Thyroid gland (tissue), 4 donors: ENCODE results near the gene AFAP1. TPM values are rescaled to one million over a fixed set of nuclear protein-coding genes. Genes with fewer than 3 reads are reported as not detected.

Experiments
- DNase-seq, 2 donors: peaks; one replicate each; pipeline ENCODE4 v3.0.0-alpha.2; 2019
- H3K27ac ChIP-seq, 3 donors: fragments of 200-600 bp; sonication (generic); 1 replicate in 2 of 3; 2 replicates in 1 of 3; pipeline ENCODE4 v1.5.1; 2016 to 2019; ENCODE audit warnings: mild to moderate bottlenecking in 1 of 3, moderate library complexity in 1 of 3
- H3K27me3 ChIP-seq: fragments of 200-600 bp; sonication (generic); one replicate; pipeline ENCODE4 v1.5.1; 2019
- H3K36me3 ChIP-seq, 2 donors: fragments of 200-600 bp; sonication (generic); one replicate each; pipeline ENCODE4 v1.5.1; 2016 to 2019
- H3K4me1 ChIP-seq, 2 donors: fragments of 200-600 bp; sonication (generic); one replicate each; pipeline ENCODE4 v1.5.1; 2017 to 2019
- H3K4me3 ChIP-seq, 3 donors: fragments of 200-600 bp; sonication (generic); replicated peaks in 1 of 3; 1 replicate in 2 of 3; 2 replicates in 1 of 3; pipeline ENCODE4 v1.5.1; 2016; ENCODE audit warnings: mild to moderate bottlenecking in 1 of 3
- H3K9me3 ChIP-seq: fragments of 200-600 bp; sonication (generic); one replicate; pipeline ENCODE4 v1.5.1; 2017
- CTCF ChIP-seq, 6 experiments: fragments of 200-600 bp in 3 of 6; fragments of 450-650 bp in 3 of 6; sonication (generic) in 3 of 6; IDR thresholded peaks; one replicate each; pipeline ENCODE4 v1.5.1; 2016 to 2019; ENCODE audit warnings: antibody characterized with exemption in 6 of 6, mild to moderate bottlenecking in 2 of 6, inconsistent platforms in 1 of 6, moderate library complexity in 1 of 6
- POLR2A ChIP-seq, 2 donors: fragments of 450-650 bp; IDR thresholded peaks; one replicate each; pipeline ENCODE4 v1.6.1; 2017; ENCODE audit warnings: antibody characterized with exemption in 2 of 2, mild to moderate bottlenecking in 2 of 2, moderate library complexity in 1 of 2
- WGBS, 2 donors: methylation state at CpG; one replicate each; pipeline ENCODE4 v1.1.5; 2017; 5-methylcytosine and 5-hydroxymethylcytosine counted together
- intact Hi-C: fragments of 100-400 bp; cut with DNase I; formaldehyde crosslinking; loops from one replicate; pipeline ENCODE4 v1.15.1; 2023
- total RNA-seq, 4 donors: library from RNA; depleted of rRNA; stranded (reverse); fragments of >200 nt; gene quantifications; one replicate each; pipeline ENCODE4 v1.2.3, GENCODE V29; 2016

AFAP1 gene
- total RNA-seq, 4 donors from 2014 or later = 12.3 to 33.3 (median 26.2) TPM

GRCh38 chr4:7750523-7750922, 189.1 kb downstream of the AFAP1 start:
- Histone ChIP-seq H3K36me3 (no peaks in the 10 kb centered on the region), H3K4me3 (no peak overlapping the region), H3K9me3 (no peaks in the 10 kb centered on the region), H3K27me3 (no peaks in the 10 kb centered on the region), H3K27ac (peak overlapping the region in 2 of 3 donors; percentile 11 to 84), H3K4me1 (peaks cover 15% of the 10 kb centered on the region in 2 donors)
- TF ChIP-seq CTCF (IDR thresholded peaks at IDR 0.05) (no peak), POLR2A (IDR thresholded peaks at IDR 0.05) (peak in 1 of 2 donors; percentile 38)
- peak; percentile 39 to 69 for DNase-seq
- intact Hi-C loops = no loop called here
- WGBS, 2 donors = 21 to 54% methylated on average over 6 of the region's 6 CpGs

- intact Hi-C loops = no loop called here
- peaks cover 15 to 19% of the 10 kb centered on the region in 2 donors for H3K4me1 ChIP-seq
- no peak overlapping the region for H3K4me3 ChIP-seq
- DNase-seq = no peak
- no peaks in the 10 kb centered on the region for H3K9me3 ChIP-seq
- no peak for TF ChIP-seq POLR2A (IDR thresholded peaks at IDR 0.05)
- no peak for TF ChIP-seq CTCF (IDR thresholded peaks at IDR 0.05)
- no peaks in the 10 kb centered on the region for H3K27me3 ChIP-seq
- H3K27ac ChIP-seq = no peak overlapping the region
- H3K36me3 ChIP-seq = no peaks in the 10 kb centered on the region
- 93 to 96% methylated on average over 11 of the region's 11 CpGs for WGBS, 2 donors
Observed at GRCh38 chr4:7747566-7747965, 192.1 kb downstream of the AFAP1 start.

GRCh38 chr4:7747062-7747385, 192.6 kb downstream of the AFAP1 start:
- no peaks in the 10 kb centered on the region for H3K36me3 ChIP-seq
- intact Hi-C loops = no loop called here
- 94 to 97% methylated on average over 7 of the region's 7 CpGs for WGBS, 2 donors
- H3K9me3 ChIP-seq = no peaks in the 10 kb centered on the region
- H3K4me3 ChIP-seq = no peak overlapping the region
- TF ChIP-seq CTCF (IDR thresholded peaks at IDR 0.05) (no peak), POLR2A (IDR thresholded peaks at IDR 0.05) (no peak)
- no peak overlapping the region for H3K27ac ChIP-seq
- peaks cover 15 to 19% of the 10 kb centered on the region in 2 donors for H3K4me1 ChIP-seq
- no peaks in the 10 kb centered on the region for H3K27me3 ChIP-seq
- no peak for DNase-seq

GRCh38 chr4:7746351-7747061, 193.2 kb downstream of the AFAP1 start:
- TF ChIP-seq CTCF (IDR thresholded peaks at IDR 0.05) = no peak
- no peak for TF ChIP-seq POLR2A (IDR thresholded peaks at IDR 0.05)
- Histone ChIP-seq H3K27me3 (no peaks in the 10 kb centered on the region), H3K27ac (no peak overlapping the region), H3K4me1 (peaks cover 15 to 19% of the 10 kb centered on the region in 2 donors), H3K4me3 (no peak overlapping the region), H3K9me3 (no peaks in the 10 kb centered on the region), H3K36me3 (no peaks in the 10 kb centered on the region)
- no peak for DNase-seq
- intact Hi-C loops = no loop called here
- WGBS, 2 donors = 93 to 94% methylated on average over 17 to 20 of the region's 20 CpGs

- DNase-seq = no peak
- intact Hi-C loops = no loop called here
- 84 to 86% methylated on average over 12 to 15 of the region's 15 CpGs for WGBS, 2 donors
Observed at GRCh38 chr4:7745301-7745885, 194.3 kb downstream of the AFAP1 start.

More at GRCh38 chr4:7745301-7745885, 194.3 kb downstream of the AFAP1 start:
- Histone ChIP-seq H3K27ac (no peak overlapping the region), H3K36me3 (no peaks in the 10 kb centered on the region), H3K4me1 (peaks cover 10 to 11% of the 10 kb centered on the region in 2 donors), H3K4me3 (no peak overlapping the region), H3K9me3 (no peaks in the 10 kb centered on the region), H3K27me3 (no peaks in the 10 kb centered on the region)
- TF ChIP-seq POLR2A (IDR thresholded peaks at IDR 0.05) (no peak), CTCF (IDR thresholded peaks at IDR 0.05) (no peak)
